K562 (cell line): Measurements from ENCODE around the gene CCDC15. TPM values are rescaled to one million over a fixed set of nuclear protein-coding genes. Genes with fewer than 3 reads are reported as not detected.

Experiments used
- ATAC-seq: fragments of 200-7000 bp; cut with Tn5 transposase; 3 replicates; pipeline ENCODE4 v1.9.1; 2020; ENCODE audit warnings: moderate library complexity
- BruUV-seq: library from RNA; stranded (reverse); fragments of 400-500 nt; replicated peaks from 2 replicates; lab custom pipeline; 2021; lab: Mats Ljungman, UMichigan
- CTCF ChIA-PET: fragments of 300-600 bp; formaldehyde crosslinking; extraction: SDS; loops from one replicate; lab custom pipeline; 2021; ENCODE audit warnings: low intra/inter-chr PET ratio; lab: Yijun Ruan, JAX
- POLR2A ChIA-PET: fragments of 300-600, 350-650 bp; sonication (Branson Sonifier 250); formaldehyde crosslinking; extraction: SDS; loops from one replicate; lab custom pipeline; 2021; ENCODE audit warnings: antibody characterized with exemption, inconsistent platforms; lab: Yijun Ruan, JAX
- DNase-seq, 4 experiments: peaks; one replicate each; pipeline versions ENCODE4 v3.0.0 to v3.0.0-alpha.2; 2011 to 2018; ENCODE audit warnings: low spot score in 3 of 4, mixed read lengths in 3 of 4; ENCODE audit errors: extremely low read depth in 1 of 4
- FAIRE-seq: peaks from 2 replicates; lab custom pipeline; 2011; peaks lifted over from hg19 to GRCh38; lab: Jason Lieb, UNC
- H2AFZ ChIP-seq: 2 replicates; pipeline ENCODE4 v1.6.0; 2011; ENCODE audit warnings: low read depth, low read length, control low read depth, inconsistent platforms
- H3K27ac ChIP-seq: fragments of 200-600 bp; 3 replicates; pipeline ENCODE4 v1.8.0; 2011; ENCODE audit warnings: low read depth, mild to moderate bottlenecking, control low read depth, inconsistent platforms, low read length, moderate library complexity, mixed read lengths; ENCODE audit errors: extremely low read depth
- H3K27me3 ChIP-seq, 2 experiments: fragments of 300-600 bp in 1 of 2; 2 replicates in 1 of 2; 3 replicates in 1 of 2; pipeline versions ENCODE4 v1.6.0 to v1.8.0; 2011; ENCODE audit warnings: inconsistent platforms in 2 of 2, low read length in 2 of 2, mild to moderate bottlenecking in 1 of 2, mixed read lengths in 1 of 2, moderate library complexity in 1 of 2; ENCODE audit not compliant: control insufficient read depth in 2 of 2, insufficient read depth in 2 of 2
- H3K36me3 ChIP-seq: fragments of 300-600 bp; 3 replicates; pipeline ENCODE4 v1.8.0; 2011; ENCODE audit warnings: mild to moderate bottlenecking, low read length, inconsistent platforms; ENCODE audit not compliant: control insufficient read depth, insufficient read depth
- H3K4me1 ChIP-seq, 2 experiments: fragments of 200-600 bp in 1 of 2; replicated peaks in 1 of 2; 2 replicates in 1 of 2; 3 replicates in 1 of 2; pipeline versions ENCODE4 v1.5.1 to v1.8.0; 2011; ENCODE audit warnings: inconsistent platforms in 2 of 2, low read length in 2 of 2, mild to moderate bottlenecking in 1 of 2, mixed read lengths in 1 of 2, moderate library complexity in 1 of 2; ENCODE audit not compliant: control insufficient read depth in 2 of 2, insufficient read depth in 2 of 2
- H3K4me2 ChIP-seq: 2 replicates; pipeline ENCODE4 v1.6.1; 2011; ENCODE audit warnings: low read length, control low read depth, inconsistent platforms, mixed read lengths; ENCODE audit not compliant: insufficient read depth
- H3K4me3 ChIP-seq: fragments of 200-600 bp; sonication (generic), shearing (Covaris generic); 2 replicates; pipeline ENCODE4 v1.5.1; 2016; ENCODE audit warnings: control low read depth, inconsistent platforms
- H3K79me2 ChIP-seq: fragments of 200-600 bp; 3 replicates; pipeline ENCODE4 v1.8.0; 2011; ENCODE audit warnings: low read length, inconsistent platforms; ENCODE audit not compliant: control insufficient read depth, insufficient read depth
- H3K9ac ChIP-seq, 2 experiments: 2 replicates each; pipeline versions ENCODE4 v1.6.0 to v1.6.1; 2011; ENCODE audit warnings: low read depth in 2 of 2, low read length in 2 of 2, control low read depth in 1 of 2, inconsistent platforms in 1 of 2, mild to moderate bottlenecking in 1 of 2, mixed read lengths in 1 of 2; ENCODE audit not compliant: insufficient read depth in 1 of 2
- H3K9me1 ChIP-seq: one replicate; pipeline ENCODE4 v1.6.0; 2011; ENCODE audit warnings: inconsistent platforms, mild to moderate bottlenecking, low read length, moderate library complexity; ENCODE audit not compliant: control insufficient read depth, insufficient read depth
- H3K9me3 ChIP-seq: replicated peaks from 2 replicates; pipeline ENCODE4 v1.5.1; 2011; ENCODE audit warnings: low read depth, low read length, inconsistent platforms; ENCODE audit not compliant: control insufficient read depth, insufficient read depth
- H4K20me1 ChIP-seq: replicated peaks from 2 replicates; pipeline ENCODE4 v1.6.1; 2011; ENCODE audit warnings: low read length, inconsistent platforms, mixed read lengths; ENCODE audit not compliant: control insufficient read depth, insufficient read depth
- DLX4 ChIP-seq: fragments of 250-450 bp; sonication (Bioruptor Pico); IDR thresholded peaks from 2 replicates; pipeline ENCODE4 v1.6.1; 2021; ENCODE audit warnings: mild to moderate bottlenecking
- E2F6 ChIP-seq, 2 experiments: IDR thresholded peaks; 2 replicates each; pipeline ENCODE4 v1.6.1; 2011; ENCODE audit warnings: borderline replicate concordance in 1 of 2, control low read depth in 1 of 2, low read depth in 1 of 2, low read length in 1 of 2, mild to moderate bottlenecking in 1 of 2, mixed read lengths in 1 of 2, moderate library complexity in 1 of 2; ENCODE audit not compliant: insufficient read depth in 1 of 2, insufficient read length in 1 of 2, poor library complexity in 1 of 2, severe bottlenecking in 1 of 2; ENCODE audit errors: extremely low read depth in 1 of 2
- MGA ChIP-seq: fragments of 450-650 bp; IDR thresholded peaks from 2 replicates; pipeline ENCODE4 v1.6.1; 2016; ENCODE audit warnings: mild to moderate bottlenecking, moderate library complexity
- NR4A1 ChIP-seq, 2 experiments: fragments of 250-450 bp in 1 of 2; fragments of 450-650 bp in 1 of 2; sonication (Bioruptor Pico) in 1 of 2; IDR thresholded peaks; 2 replicates each; pipeline versions ENCODE4 v1.4.0 to v1.6.1; 2016 to 2020; ENCODE audit warnings: mild to moderate bottlenecking in 2 of 2, missing compliant biosample characterization in 1 of 2, missing genetic modification characterization in 1 of 2, moderate library complexity in 1 of 2
- PTBP1 ChIP-seq: fragments of 200-400 bp; formaldehyde crosslinking; IDR thresholded peaks from 2 replicates; pipeline ENCODE4 v1.6.1; 2017; ENCODE audit warnings: low read depth, low read length
- RCOR1 ChIP-seq, 2 experiments: IDR thresholded peaks; 2 replicates each; pipeline ENCODE4 v1.6.1; 2012; ENCODE audit warnings: low read depth in 2 of 2, low read length in 2 of 2, borderline replicate concordance in 1 of 2, improper control_type of control experiment in 1 of 2
- ZNF644 ChIP-seq: fragments of 200-800 bp; sonication (Bioruptor generic); IDR thresholded peaks from 2 replicates; pipeline ENCODE4 v1.6.1; 2016; ENCODE audit warnings: low read depth, missing genetic modification characterization, missing compliant biosample characterization
- WGBS: fragments of 100-300 bp; shearing (Covaris generic); methylation state at CpG from one replicate; pipeline ENCODE4 v1.1.6; 2016; ENCODE audit warnings: low coverage, mixed read lengths; ENCODE audit not compliant: insufficient coverage; ENCODE audit errors: missing lambda C conversion rate; 5-methylcytosine and 5-hydroxymethylcytosine counted together
- in situ Hi-C: fragments of 300-500 bp; cut with MboI; formaldehyde crosslinking; loops from 4 replicates; pipeline ENCODE4 v1.15.0; 2018; ENCODE audit warnings: inconsistent platforms, mixed read lengths
- intact Hi-C: fragments of 100-400 bp; cut with micrococcal nuclease; formaldehyde crosslinking; loops from 2 replicates; pipeline ENCODE4 v1.14.2; 2022
- polyA plus RNA-seq, 8 experiments: library from polyadenylated mRNA; depleted of rRNA in 4 of 8; stranded (reverse) in 5 of 8; unstranded in 3 of 8; fragments of >200 nt; fragmentation: Nextera tagmentation in 2 of 8; fragmentation: Illumina TruSeq in 1 of 8; extraction: Ambion mirVana in 2 of 8; extraction: Trizol in 1 of 8; gene quantifications; 2 replicates each; pipeline versions ENCODE4 v1.2.1 to v1.2.3, GENCODE V29; 2011 to 2014; ENCODE audit warnings: inconsistent platforms in 1 of 8, missing spikeins in 1 of 8
- total RNA-seq, 7 experiments: library from RNA; depleted of rRNA in 6 of 7; stranded (reverse); fragments of >200 nt in 6 of 7; fragmentation: Illumina TruSeq in 2 of 7; extraction: Trizol in 2 of 7; gene quantifications; 2 replicates each; pipeline versions ENCODE4 v1.2.1 to v1.2.3, GENCODE V29; 2011 to 2021; ENCODE audit warnings: low replicate concordance in 1 of 7

Gene CCDC15
- total and polyA plus RNA-seq, 9 of the 15 experiments (the other 6 are each of a cell fraction or from before 2014, with no cell fraction given) = 1.9 to 9.2 (median 3.9) TPM

- 33% methylated on average over 5 of the region's 5 CpGs for WGBS
- Histone ChIP-seq H3K4me3 (no peak overlapping the region), H3K4me2 (peak overlapping the region; percentile 54), H3K27me3 (no peaks in the 10 kb centered on the region), H3K9me3 (no peaks in the 10 kb centered on the region), H3K27ac (peak overlapping the region; percentile 81; the same call in 2 of the 3 replicates), H3K9ac (peak overlapping the region; percentile 42 to 76; a peak in 3 of 4 replicates), H4K20me1 (no peaks in the 10 kb centered on the region), H3K9me1 (peaks cover 5% of the 10 kb centered on the region), H3K79me2 (no peaks in the 10 kb centered on the region), H2AFZ (peak overlapping the region; percentile 93), H3K4me1 (peaks cover 61 to 64% of the 10 kb centered on the region in 2 experiments), H3K36me3 (no peaks in the 10 kb centered on the region)
- ChIA-PET POLR2A (no interaction called here), CTCF (no interaction called here)
- no TSS peak for BruUV-seq
- intact Hi-C loops = no loop called here
- ATAC-seq (no peak), FAIRE-seq (no peak), DNase-seq (peak in 1 of 4 experiments; percentile 32)
- TF ChIP-seq RCOR1 (IDR thresholded peaks at IDR 0.05; ENCODE audit: borderline replicate concordance in 1 of 2, low read depth in 2 of 2, low read length in 2 of 2) = no peak
- no peak for TF ChIP-seq MGA
- peak; percentile 51; the same call in 1 of the 2 replicates for TF ChIP-seq ZNF644 (tag)
- TF ChIP-seq PTBP1 = no peak
- no peak for TF ChIP-seq DLX4 (CRISPR knock-in tag)
- TF ChIP-seq E2F6 (IDR thresholded peaks at IDR 0.05; ENCODE audit: borderline replicate concordance in 1 of 2, extremely low read depth in 1 of 2, insufficient read depth in 1 of 2, insufficient read length in 1 of 2, low read depth in 1 of 2, low read length in 1 of 2, poor library complexity in 1 of 2, severe bottlenecking in 1 of 2) = peak in 1 of 2 experiments; percentile 17
- 0 out of 2 replicates have a peak, but pooled peaks have one; percentile 26 for TF ChIP-seq NR4A1 (CRISPR knock-in tag; IDR thresholded peaks at IDR 0.05)
- no peak for TF ChIP-seq NR4A1 (tag; IDR thresholded peaks at IDR 0.05)
- in situ Hi-C loops = no loop called here
Observed at GRCh38 chr11:125071435-125071834, 117.4 kb downstream of the CCDC15 start.
